ENCODE measurements around the gene BCAS1. TPM values are rescaled to one million over a fixed set of nuclear protein-coding genes. Genes with fewer than 3 reads are reported as not detected.

Gene BCAS1
- total RNA-seq, 1 donor from 2014 or later = not detected

GRCh38 chr20:54110457-54110856 is 40.1 kb upstream of the BCAS1 start:
- H3K4me1 Mint-ChIP-seq (ENCODE audit: unreplicated experiment) = no peaks in the 10 kb centered on the region
- no peaks in the 10 kb centered on the region for H3K36me3 Mint-ChIP-seq (ENCODE audit: unreplicated experiment)
- H3K27ac Mint-ChIP-seq (ENCODE audit: unreplicated experiment) = no peak overlapping the region
- H3K4me3 Mint-ChIP-seq (ENCODE audit: unreplicated experiment) = no peak overlapping the region
- DNase-seq (ENCODE audit: extremely low spot score, unreplicated experiment) = no peak
- peaks cover 16% of the 10 kb centered on the region for H3K27me3 Mint-ChIP-seq (ENCODE audit: unreplicated experiment)
- no peak for TF ChIP-seq CTCF (IDR thresholded peaks at IDR 0.05)
- H3K9me3 Mint-ChIP-seq (ENCODE audit: unreplicated experiment) = no peaks in the 10 kb centered on the region

GRCh38 chr20:54110041-54110440 is 39.6 kb upstream of the BCAS1 start:
- Mint-ChIP-seq H3K4me3 (ENCODE audit: unreplicated experiment) (no peak overlapping the region), H3K27ac (ENCODE audit: unreplicated experiment) (no peak overlapping the region), H3K27me3 (ENCODE audit: unreplicated experiment) (peaks cover 20% of the 10 kb centered on the region), H3K9me3 (ENCODE audit: unreplicated experiment) (no peaks in the 10 kb centered on the region), H3K36me3 (ENCODE audit: unreplicated experiment) (no peaks in the 10 kb centered on the region), H3K4me1 (ENCODE audit: unreplicated experiment) (no peaks in the 10 kb centered on the region)
- TF ChIP-seq CTCF (IDR thresholded peaks at IDR 0.05) = no peak
- no peak for DNase-seq (ENCODE audit: extremely low spot score, unreplicated experiment)

- Mint-ChIP-seq H3K4me1 (ENCODE audit: unreplicated experiment) (no peaks in the 10 kb centered on the region), H3K36me3 (ENCODE audit: unreplicated experiment) (no peaks in the 10 kb centered on the region), H3K9me3 (ENCODE audit: unreplicated experiment) (no peaks in the 10 kb centered on the region), H3K4me3 (ENCODE audit: unreplicated experiment) (no peak overlapping the region), H3K27me3 (ENCODE audit: unreplicated experiment) (peaks cover 22% of the 10 kb centered on the region), H3K27ac (ENCODE audit: unreplicated experiment) (no peak overlapping the region)
- no peak for DNase-seq (ENCODE audit: extremely low spot score, unreplicated experiment)
- no peak for TF ChIP-seq CTCF (IDR thresholded peaks at IDR 0.05)
Observed at GRCh38 chr20:54108817-54109216, 38.4 kb upstream of the BCAS1 start.

- H3K27ac Mint-ChIP-seq (ENCODE audit: unreplicated experiment) = no peak overlapping the region
- H3K4me3 Mint-ChIP-seq (ENCODE audit: unreplicated experiment) = no peak overlapping the region
- no peaks in the 10 kb centered on the region for H3K9me3 Mint-ChIP-seq (ENCODE audit: unreplicated experiment)
- H3K4me1 Mint-ChIP-seq (ENCODE audit: unreplicated experiment) = no peaks in the 10 kb centered on the region
- peaks cover 24% of the 10 kb centered on the region for H3K27me3 Mint-ChIP-seq (ENCODE audit: unreplicated experiment)
- H3K36me3 Mint-ChIP-seq (ENCODE audit: unreplicated experiment) = no peaks in the 10 kb centered on the region
- TF ChIP-seq CTCF (IDR thresholded peaks at IDR 0.05) = no peak
- no peak for DNase-seq (ENCODE audit: extremely low spot score, unreplicated experiment)
Observed at GRCh38 chr20:54108326-54108642, 37.9 kb upstream of the BCAS1 start.

DNA sequence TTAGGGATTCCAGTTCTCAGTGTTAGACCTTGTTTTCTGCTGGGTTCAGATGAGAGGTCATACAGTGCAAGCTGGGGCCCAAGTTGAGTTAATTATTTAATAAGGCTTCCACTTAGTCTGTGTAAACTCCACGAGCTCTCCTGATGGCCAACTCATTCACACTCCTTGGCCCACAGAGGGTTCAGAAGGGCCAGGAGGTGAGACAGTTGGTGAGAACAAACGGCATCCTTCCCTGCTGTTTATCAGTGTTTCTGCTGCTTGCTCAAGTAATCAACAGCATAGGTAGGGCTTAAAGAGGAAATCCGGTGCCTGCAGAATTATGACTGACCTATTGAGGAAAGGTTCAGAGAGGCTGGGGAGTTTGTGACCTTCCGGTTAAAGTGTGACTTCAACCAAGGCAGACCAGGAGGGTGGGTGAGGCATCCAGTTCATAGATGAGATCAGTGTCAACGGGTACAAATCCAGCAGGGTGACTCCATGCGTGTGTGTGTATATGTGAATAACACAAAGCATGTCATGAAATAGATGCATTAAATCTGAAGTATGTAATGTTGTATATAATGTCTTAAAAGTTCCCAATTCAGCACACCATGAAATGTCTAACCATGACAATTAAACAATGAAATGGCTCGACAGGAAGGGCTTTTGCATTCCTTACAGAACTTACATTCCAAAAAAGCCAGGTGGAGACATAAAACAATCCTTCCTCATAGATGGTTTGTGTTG is 37.4 kb upstream of the BCAS1 start:
- Mint-ChIP-seq H3K9me3 (ENCODE audit: unreplicated experiment) (no peaks in the 10 kb centered on the region), H3K4me1 (ENCODE audit: unreplicated experiment) (no peaks in the 10 kb centered on the region), H3K27ac (ENCODE audit: unreplicated experiment) (no peak overlapping the region), H3K4me3 (ENCODE audit: unreplicated experiment) (no peak overlapping the region), H3K27me3 (ENCODE audit: unreplicated experiment) (peaks cover 24% of the 10 kb centered on the region), H3K36me3 (ENCODE audit: unreplicated experiment) (no peaks in the 10 kb centered on the region)
- TF ChIP-seq CTCF (IDR thresholded peaks at IDR 0.05) = no peak
- no peak for DNase-seq (ENCODE audit: extremely low spot score, unreplicated experiment)

Data from osteocyte (in vitro differentiated cells).